HepG2 (cell line): ENCODE data around the gene TRAF4. TPM values are rescaled to one million over a fixed set of nuclear protein-coding genes. Genes with fewer than 3 reads are reported as not detected.

ENCODE experiments used
- ATAC-seq: fragments of 200-7000 bp; cut with Tn5 transposase; 3 replicates; pipeline ENCODE4 v1.9.1; 2020; ENCODE audit warnings: mild to moderate bottlenecking, moderate library complexity
- BruUV-seq: library from RNA; stranded (reverse); fragments of 400-500 nt; replicated peaks from 2 replicates; lab custom pipeline; 2021; lab: Mats Ljungman, UMichigan
- CTCF ChIA-PET: fragments of 300-600 bp; formaldehyde crosslinking; extraction: SDS; loops from one replicate; lab custom pipeline; 2021; ENCODE audit warnings: low total read pairs, inconsistent platforms, low intra/inter-chr PET ratio; lab: Yijun Ruan, JAX
- POLR2A ChIA-PET: fragments of 350-600 bp; sonication (Branson Sonifier 250); formaldehyde crosslinking; loops from one replicate; lab custom pipeline; 2020; ENCODE audit warnings: antibody characterized with exemption, inconsistent platforms; lab: Yijun Ruan, JAX
- DNase-seq: peaks from one replicate; pipeline ENCODE4 v3.0.0-alpha.2; 2015; ENCODE audit warnings: low spot score
- FAIRE-seq: peaks from 3 replicates; lab custom pipeline; 2011; peaks lifted over from hg19 to GRCh38; lab: Jason Lieb, UNC
- H2AFZ ChIP-seq: one replicate; pipeline ENCODE4 v1.6.1; 2011; ENCODE audit warnings: low read length, inconsistent platforms
- H3K27ac ChIP-seq: fragments of 300-600 bp; 3 replicates; pipeline ENCODE4 v1.8.0; 2011; ENCODE audit warnings: mixed run types, mild to moderate bottlenecking, mixed read lengths, low read length, inconsistent platforms; ENCODE audit not compliant: insufficient read depth; ENCODE audit errors: extremely low read length
- H3K27me3 ChIP-seq, 2 experiments: fragments of 200-600 bp in 1 of 2; 2 replicates in 1 of 2; 3 replicates in 1 of 2; pipeline versions ENCODE4 v1.6.0 to v1.8.0; 2011; ENCODE audit warnings: low read length in 2 of 2, mild to moderate bottlenecking in 2 of 2, moderate library complexity in 2 of 2, inconsistent platforms in 1 of 2; ENCODE audit not compliant: insufficient read depth in 2 of 2, control insufficient read depth in 1 of 2
- H3K36me3 ChIP-seq, 2 experiments: fragments of 200-600 bp in 1 of 2; replicated peaks in 1 of 2; 2 replicates in 1 of 2; 3 replicates in 1 of 2; pipeline versions ENCODE4 v1.5.1 to v1.8.0; 2011; ENCODE audit warnings: low read length in 2 of 2, inconsistent platforms in 1 of 2; ENCODE audit not compliant: insufficient read depth in 2 of 2, control insufficient read depth in 1 of 2
- H3K4me1 ChIP-seq: 2 replicates; pipeline ENCODE4 v1.5.1; 2012; ENCODE audit warnings: low read length, inconsistent platforms; ENCODE audit not compliant: insufficient read depth
- H3K4me2 ChIP-seq: 2 replicates; pipeline ENCODE4 v1.6.0; 2011; ENCODE audit warnings: low read depth, low read length, inconsistent platforms
- H3K4me3 ChIP-seq, 3 experiments: fragments of 200-600 bp in 1 of 3; sonication (generic), shearing (Covaris generic) in 1 of 3; replicated peaks in 1 of 3; 2 replicates each; pipeline ENCODE4 v1.5.1; 2011 to 2016; ENCODE audit warnings: low read length in 3 of 3, inconsistent platforms in 2 of 3, low read depth in 2 of 3, mild to moderate bottlenecking in 2 of 3, control low read depth in 1 of 3, mixed read lengths in 1 of 3; ENCODE audit not compliant: insufficient read depth in 1 of 3
- H3K79me2 ChIP-seq: one replicate; pipeline ENCODE4 v1.6.1; 2011; ENCODE audit warnings: low read length, inconsistent platforms; ENCODE audit not compliant: insufficient read depth
- H3K9ac ChIP-seq: 2 replicates; pipeline ENCODE4 v1.6.0; 2011; ENCODE audit warnings: mild to moderate bottlenecking, low read depth, low read length, inconsistent platforms; ENCODE audit not compliant: insufficient read depth
- H3K9me3 ChIP-seq: 2 replicates; pipeline ENCODE4 v1.5.1; 2012; ENCODE audit warnings: mild to moderate bottlenecking, low read length
- H4K20me1 ChIP-seq: 2 replicates; pipeline ENCODE4 v1.6.0; 2011; ENCODE audit warnings: inconsistent platforms, mild to moderate bottlenecking, low read length, moderate library complexity; ENCODE audit not compliant: insufficient read depth
- DNMT1 ChIP-seq: sonication (generic); formaldehyde crosslinking; IDR thresholded peaks from 2 replicates; pipeline ENCODE4 v1.5.1; 2020; ENCODE audit warnings: mild to moderate bottlenecking, missing genetic modification reagents
- EZH2 ChIP-seq: conservative IDR thresholded peaks from 2 replicates; pipeline ENCODE4 v1.6.1; 2012; ENCODE audit warnings: mild to moderate bottlenecking, low read depth, low read length, moderate library complexity
- SRY ChIP-seq: sonication (generic); formaldehyde crosslinking; IDR thresholded peaks from 2 replicates; pipeline ENCODE4 v1.8.0; 2022; ENCODE audit warnings: mild to moderate bottlenecking, missing genetic modification reagents
- YEATS4 ChIP-seq: sonication (generic); formaldehyde crosslinking; IDR thresholded peaks from 2 replicates; pipeline ENCODE4 v1.4.0; 2020; ENCODE audit warnings: missing genetic modification reagents, borderline replicate concordance
- ZMYM4 ChIP-seq: sonication (generic); formaldehyde crosslinking; IDR thresholded peaks from 2 replicates; pipeline ENCODE4 v1.8.1; 2023; ENCODE audit warnings: mild to moderate bottlenecking, missing genetic modification reagents
- ZNF143 ChIP-seq: sonication (generic); formaldehyde crosslinking; IDR thresholded peaks from 2 replicates; pipeline ENCODE4 v1.4.0; 2020; ENCODE audit warnings: missing genetic modification reagents
- ZNF33B ChIP-seq: sonication (generic); formaldehyde crosslinking; IDR thresholded peaks from 2 replicates; pipeline ENCODE4 v1.5.1; 2020; ENCODE audit warnings: mild to moderate bottlenecking, missing genetic modification reagents
- WGBS: methylation state at CpG from one replicate; pipeline ENCODE4 v1.1.6; 2017; ENCODE audit warnings: low lambda C conversion rate; 5-methylcytosine and 5-hydroxymethylcytosine counted together
- in situ Hi-C: cut with HindIII; loops from 2 replicates; pipeline ENCODE4 v1.10.0; 2017; ENCODE audit warnings: low pct_unique_long_range_greater_than_20kb; ENCODE audit not compliant: extremely low pct_ligation_motif_present
- intact Hi-C: fragments of 100-400 bp; cut with micrococcal nuclease; formaldehyde crosslinking; loops from one replicate; pipeline ENCODE4 v1.10.0; 2022; ENCODE audit not compliant: unreplicated experiment
- polyA plus RNA-seq, 8 experiments: library from polyadenylated mRNA; depleted of rRNA in 3 of 8; stranded (reverse) in 7 of 8; unstranded in 1 of 8; fragments of >200 nt; fragmentation: Illumina TruSeq in 4 of 8; extraction: Trizol in 4 of 8; gene quantifications; 2 replicates each; pipeline versions ENCODE4 v1.2.1 to v1.2.3, GENCODE V29; 2011 to 2016; ENCODE audit warnings: low read depth in 4 of 8, missing spikeins in 1 of 8, mixed read lengths in 1 of 8; ENCODE audit not compliant: insufficient read depth in 1 of 8
- total RNA-seq, 5 experiments: library from RNA; depleted of rRNA; stranded (reverse); fragments of >200 nt; fragmentation: Illumina TruSeq; extraction: Trizol; gene quantifications; 2 replicates each; pipeline ENCODE4 v1.2.3, GENCODE V29; 2016; ENCODE audit warnings: low read depth in 1 of 5

The TRAF4 gene
- total and polyA plus RNA-seq, 2 of the 13 experiments (the other 11 are each of a cell fraction or from before 2014, with no cell fraction given): 86.0 to 89.9 TPM

- CTCF ChIA-PET: no interaction called here
- H3K36me3 ChIP-seq: peaks cover 25 to 43% of the 10 kb centered on the region in 2 experiments
Measured at GRCh38 chr17:28702752-28703150, 41.1 kb upstream of the TRAF4 start.

GRCh38 chr17:28703552-28704218 is 40.1 kb upstream of the TRAF4 start:
- POLR2A ChIA-PET: interaction anchor here (1.5 to 10.8 kb wide), 3 partner anchors 17 to 58 kb away, joined by 3 to 220 read pairs (median 3); partner anchors contain the start of genes BLTP2 and RPL23A
- Histone ChIP-seq H3K4me2 (no peak overlapping the region), H3K4me1 (peaks cover 55% of the 10 kb centered on the region), H3K27me3 (no peaks in the 10 kb centered on the region), H3K4me3 (no peak overlapping the region), H3K9ac (peak overlapping the region; percentile 26; the same call in 1 of the 2 replicates), H2AFZ (no peak overlapping the region), H3K79me2 (no peaks in the 10 kb centered on the region), H3K27ac (peak overlapping the region; percentile 91), H3K36me3 (peaks cover 25 to 41% of the 10 kb centered on the region in 2 experiments), H4K20me1 (no peaks in the 10 kb centered on the region), H3K9me3 (no peaks in the 10 kb centered on the region)
- in situ Hi-C loops (no loop called here), intact Hi-C loops (no loop called here)
- ATAC-seq: no peak
- 89% methylated on average over 16 of the region's 16 CpGs for WGBS
- no TSS peak for BruUV-seq
- CTCF ChIA-PET: no interaction called here
- no peak for DNase-seq
- TF ChIP-seq ZMYM4 (CRISPR knock-in tag): no peak
- TF ChIP-seq YEATS4 (CRISPR knock-in tag): no peak
- TF ChIP-seq ZNF143 (CRISPR knock-in tag): no peak
- TF ChIP-seq ZNF33B: no peak
- TF ChIP-seq DNMT1 (CRISPR knock-in tag): no peak
- no peak for FAIRE-seq

More at GRCh38 chr17:28702752-28703150, 41.1 kb upstream of the TRAF4 start:
- H3K9me3 ChIP-seq: no peaks in the 10 kb centered on the region
- H3K27ac ChIP-seq: peak overlapping the region; percentile 91
- 0 out of 2 replicates have a peak overlapping the region, but pooled peaks have one; percentile 38 for H3K9ac ChIP-seq
- no peak overlapping the region for H2AFZ ChIP-seq
- 71% methylated on average over 3 of the region's 3 CpGs for WGBS
- no peak overlapping the region for H3K4me3 ChIP-seq
- H3K27me3 ChIP-seq: no peaks in the 10 kb centered on the region
- H3K4me2 ChIP-seq: no peak overlapping the region
- POLR2A ChIA-PET: interaction anchor here (0.8 to 10.8 kb wide), 7 partner anchors 9 to 57 kb away, joined by 3 to 220 read pairs (median 4); partner anchors contain the start of genes BLTP2, PROCA1, RPL23A and SDF2
- in situ Hi-C loops: no loop called here
- peaks cover 64% of the 10 kb centered on the region for H3K4me1 ChIP-seq
- BruUV-seq: no TSS peak
- DNase-seq (no peak), FAIRE-seq (no peak), ATAC-seq (no peak)
- H4K20me1 ChIP-seq: no peaks in the 10 kb centered on the region
- intact Hi-C loops: no loop called here
- no peaks in the 10 kb centered on the region for H3K79me2 ChIP-seq
- TF ChIP-seq SRY (CRISPR knock-in tag) (no peak), EZH2 (no peak)
